Stimulated activated CD8-positive, alpha-beta memory T cell treated with anti-CD3 and anti-CD28 coated beads, Interleukin-4, amount 100 ng/mL, for 4 hours (primary cell): ENCODE measurements around the gene SUCNR1.
"Not testable (repeated sequence)": the region's sequence is repeated elsewhere in the genome, so short reads cannot be mapped to it uniquely, and the experiment has no call there.

ENCODE experiments used
- DNase-seq, 2 donors: peaks; one replicate each; pipeline ENCODE4 v3.0.0-alpha.2; 2020; ENCODE audit warnings: low read depth in 2 of 2, low spot score in 1 of 2

Gene SUCNR1

DNA sequence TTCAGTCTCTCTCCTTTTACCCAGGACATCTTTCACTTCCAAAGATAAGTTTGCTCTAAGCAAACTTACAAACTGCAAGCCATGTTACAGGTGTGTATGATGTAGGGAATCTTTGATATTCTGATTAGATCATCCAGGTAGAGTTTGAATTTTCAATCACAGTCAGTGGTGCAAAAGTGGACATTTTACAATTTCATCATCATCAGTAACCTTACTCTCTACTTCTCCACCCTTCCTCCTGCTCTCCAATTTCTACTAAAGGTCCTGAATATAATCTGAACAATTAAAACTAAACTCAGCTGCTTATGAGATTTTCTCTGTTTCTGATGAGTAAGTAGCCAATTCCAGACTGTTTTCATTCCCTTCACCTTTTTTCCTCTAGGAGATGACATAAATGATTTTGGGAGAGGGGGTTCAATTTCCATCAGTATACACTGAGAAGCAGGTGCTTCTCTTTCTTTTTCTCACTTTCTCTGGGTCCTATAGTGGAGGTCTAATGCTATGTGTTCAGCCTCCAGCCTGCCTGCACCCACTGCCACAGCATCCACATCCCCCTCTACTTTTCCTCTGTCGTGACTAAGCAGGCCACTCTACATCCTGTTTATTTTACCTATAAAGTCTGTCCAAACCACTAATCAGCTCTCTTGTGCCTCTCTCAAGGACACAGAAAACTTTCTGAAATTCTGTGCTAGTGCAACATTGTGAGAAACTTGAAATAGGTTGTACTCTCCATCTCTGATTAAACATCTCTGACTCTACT lies 27.6 kb downstream of the SUCNR1 start:
- DNase-seq: no peak

GRCh38 chr3:151901644-151902285 lies 28.3 kb downstream of the SUCNR1 start:
- no peak for DNase-seq

DNA sequence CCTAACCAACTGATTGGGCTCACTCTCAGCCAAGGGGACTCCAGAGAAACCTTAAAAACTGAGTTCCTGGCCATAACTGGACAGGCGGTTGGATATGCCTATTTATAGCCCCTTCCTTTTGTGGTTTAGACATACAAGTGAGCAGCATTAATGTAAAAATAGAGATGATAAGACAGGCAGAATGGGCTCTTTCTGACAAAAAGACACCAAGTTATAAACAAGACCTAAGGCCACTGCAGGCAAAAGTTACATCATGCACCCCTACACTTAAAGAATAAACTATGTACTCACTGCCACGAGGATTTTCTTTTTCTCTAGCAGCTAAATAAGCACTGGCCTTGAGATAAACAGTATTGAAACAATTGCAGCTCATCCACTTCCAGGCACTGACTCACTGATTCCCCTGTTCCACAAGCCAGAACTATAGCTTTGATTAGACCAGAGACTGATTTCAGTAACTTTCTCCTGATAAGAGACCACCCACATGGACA lies 30.1 kb downstream of the SUCNR1 start:
- DNase-seq: no peak

DNA sequence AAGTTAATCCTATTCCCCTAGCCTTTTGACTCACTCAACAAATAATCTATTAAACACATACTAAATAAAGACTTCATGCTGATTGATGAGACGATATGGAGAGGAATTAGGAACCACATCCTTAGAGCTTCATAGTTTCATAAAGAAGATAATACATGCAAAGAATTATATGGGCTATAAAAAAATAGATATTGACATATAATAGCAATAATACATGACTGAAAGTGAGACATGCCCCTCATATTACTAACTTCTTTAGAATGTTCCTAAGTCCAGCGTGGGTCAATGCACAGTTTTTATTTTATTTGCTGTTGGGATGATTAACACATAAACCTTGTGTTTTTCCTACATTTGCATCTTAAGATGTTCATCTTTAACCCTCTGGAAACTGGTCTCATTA lies 32.2 kb downstream of the SUCNR1 start:
- DNase-seq: no peak

GRCh38 chr3:151906751-151907150 lies 33.3 kb downstream of the SUCNR1 start:
- no peak for DNase-seq

GRCh38 chr3:151908399-151908798 lies 35.0 kb downstream of the SUCNR1 start:
- DNase-seq: no peak

DNA sequence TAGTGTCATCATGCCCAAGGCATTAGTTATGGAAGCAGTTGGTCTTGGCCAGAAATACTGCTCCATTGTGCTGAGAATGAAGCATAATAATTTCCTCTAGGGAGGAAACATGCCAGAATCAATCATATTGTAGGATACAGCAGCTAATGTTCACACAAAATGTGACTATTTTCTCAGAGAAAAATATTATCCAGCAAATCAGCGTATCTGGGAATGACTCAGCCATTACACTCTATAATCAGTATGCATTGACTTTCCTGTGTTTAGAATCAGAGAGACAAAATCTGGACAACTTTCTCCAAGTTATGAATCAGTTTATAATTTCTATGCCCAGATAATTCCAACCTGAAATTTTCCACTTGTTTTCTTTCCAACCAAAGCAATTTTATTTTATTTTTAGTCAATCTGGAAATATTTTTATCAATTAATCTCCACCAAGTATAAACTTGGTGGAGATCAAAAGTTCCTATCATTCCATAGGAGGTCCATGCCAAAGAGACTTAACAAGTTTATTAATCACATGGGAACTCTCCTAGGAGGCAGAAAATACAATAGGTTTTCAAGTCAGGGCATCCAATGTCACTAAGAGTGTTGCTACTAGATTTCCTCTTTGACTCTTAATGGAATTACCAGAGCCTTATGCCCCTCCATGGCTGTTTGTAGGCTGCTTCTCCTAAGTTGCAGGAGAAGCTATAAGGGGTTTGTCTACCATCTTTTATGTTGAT lies 36.4 kb downstream of the SUCNR1 start:
- DNase-seq: no peak

DNA sequence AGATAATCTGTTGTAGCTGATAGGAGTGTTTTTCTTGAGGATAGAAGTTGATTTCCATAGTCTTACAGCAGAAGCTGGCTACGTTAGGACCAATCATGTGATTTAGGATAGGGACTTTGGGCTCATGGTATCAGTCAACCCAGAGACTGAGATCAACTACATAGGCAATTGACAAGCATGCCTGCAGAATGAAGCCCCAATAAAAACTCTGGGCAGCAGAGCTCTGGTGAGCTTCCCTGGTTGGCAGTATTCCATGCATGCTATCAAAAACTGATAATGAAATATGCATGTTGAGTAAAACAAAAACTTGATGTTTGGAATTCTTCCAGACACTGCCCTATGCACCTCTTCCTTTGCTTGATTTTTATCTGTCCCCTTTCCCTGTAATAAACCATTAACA lies 38.0 kb downstream of the SUCNR1 start:
- DNase-seq: no peak

DNA sequence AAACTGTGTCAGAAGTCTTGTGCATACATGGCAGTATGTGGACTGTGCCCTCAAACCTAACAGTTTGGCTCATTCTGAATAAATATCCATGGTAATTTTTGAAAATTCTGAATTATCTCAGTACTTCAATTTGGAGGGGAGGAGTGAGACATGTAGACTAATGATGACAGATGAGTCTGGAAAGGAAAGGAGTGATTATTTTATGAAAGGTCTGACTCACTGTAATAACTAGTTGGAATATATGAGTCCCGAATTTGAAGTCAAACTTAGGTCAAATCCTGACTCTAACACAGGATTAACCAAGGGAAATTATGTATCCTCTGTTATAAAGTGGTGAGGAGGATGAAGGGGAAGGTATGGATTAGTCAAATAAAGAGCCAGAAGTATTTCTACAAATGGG lies 38.6 kb downstream of the SUCNR1 start:
- no peak for DNase-seq

GRCh38 chr3:151916781-151917180 lies 43.3 kb downstream of the SUCNR1 start:
- DNase-seq: no peak

DNA sequence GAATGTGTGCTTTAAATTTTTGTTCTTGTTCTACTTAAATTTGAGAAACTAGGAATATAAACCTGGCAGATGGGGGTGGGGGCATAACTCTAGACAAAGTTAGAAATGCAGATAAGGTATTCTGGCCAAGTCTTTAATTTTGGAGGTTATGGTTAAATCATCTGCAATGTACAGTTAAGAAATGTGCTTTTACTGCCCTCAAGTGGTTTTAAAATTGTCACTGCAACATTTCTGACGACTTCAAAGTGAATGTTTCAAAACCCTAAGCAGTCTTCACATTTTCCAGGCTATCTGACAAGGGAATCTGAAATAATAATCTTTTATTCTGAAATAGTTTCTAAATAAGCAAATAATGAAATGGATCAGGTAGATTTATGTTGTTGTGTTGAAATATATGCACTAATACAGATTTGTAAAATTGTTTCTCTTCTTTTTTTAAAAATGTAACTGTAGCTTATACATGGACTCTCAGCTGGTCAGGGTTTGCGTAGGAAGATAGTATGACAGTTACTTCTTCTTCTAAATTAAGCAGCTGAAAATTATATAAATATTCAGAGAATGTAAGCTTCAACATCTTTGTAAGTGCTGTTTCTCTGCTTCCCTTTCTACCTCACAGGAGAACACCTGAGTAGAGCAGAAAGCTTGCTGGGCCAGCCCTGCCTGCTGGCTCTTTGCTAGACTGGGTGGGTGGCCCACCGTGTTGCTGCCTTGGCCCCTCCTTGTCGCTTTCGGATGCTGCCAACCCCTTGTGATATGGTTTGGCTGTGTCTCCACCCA lies 45.0 kb downstream of the SUCNR1 start:
- no peak for DNase-seq

GRCh38 chr3:151919030-151919328 lies 45.5 kb downstream of the SUCNR1 start:
- DNase-seq: no peak

DNA sequence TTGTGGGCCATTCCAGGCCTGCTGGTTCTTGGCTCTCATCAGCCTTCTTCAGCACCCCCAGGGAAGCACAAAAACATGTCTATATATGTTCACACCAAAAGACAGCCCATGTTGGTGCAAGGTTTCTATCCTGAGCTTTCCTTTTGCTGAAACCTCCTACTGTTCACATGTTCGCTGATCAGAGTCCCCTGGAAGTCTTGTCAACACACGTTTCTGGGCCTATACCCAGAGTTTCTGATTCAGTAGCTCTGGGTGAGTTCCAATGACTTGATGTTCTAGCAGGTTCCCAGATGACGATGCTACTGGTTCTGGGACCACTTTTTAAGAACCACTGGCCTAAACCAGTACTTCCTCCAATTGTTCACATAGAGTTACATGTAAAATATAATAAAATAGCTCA lies 46.0 kb downstream of the SUCNR1 start:
- no peak for DNase-seq

GRCh38 chr3:151923901-151924300 lies 50.5 kb downstream of the SUCNR1 start:
- DNase-seq: no peak

GRCh38 chr3:151924753-151925152 lies 51.3 kb downstream of the SUCNR1 start:
- DNase-seq: no peak

- no peak for DNase-seq
Observed at GRCh38 chr3:151925419-151925818, 52.0 kb downstream of the SUCNR1 start.

DNA sequence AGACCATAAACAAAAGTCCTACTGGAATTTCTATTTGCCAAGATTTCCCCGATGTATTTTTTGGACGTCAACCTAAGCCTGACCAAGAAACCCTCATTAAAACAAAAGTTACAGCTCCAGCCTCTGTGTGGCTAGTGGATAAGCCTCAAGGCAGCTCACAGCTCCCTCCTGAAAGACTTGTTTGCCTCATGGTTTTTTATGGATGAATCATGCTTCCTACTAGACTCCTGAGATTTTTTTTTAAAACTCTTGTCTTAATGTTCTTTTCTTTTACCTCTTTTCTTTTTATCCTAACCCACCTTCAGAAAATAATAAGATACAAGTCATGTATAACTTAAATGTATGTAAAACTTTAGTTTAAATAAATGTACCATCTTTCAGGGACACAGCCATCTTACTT lies 52.4 kb downstream of the SUCNR1 start:
- no peak for DNase-seq

DNA sequence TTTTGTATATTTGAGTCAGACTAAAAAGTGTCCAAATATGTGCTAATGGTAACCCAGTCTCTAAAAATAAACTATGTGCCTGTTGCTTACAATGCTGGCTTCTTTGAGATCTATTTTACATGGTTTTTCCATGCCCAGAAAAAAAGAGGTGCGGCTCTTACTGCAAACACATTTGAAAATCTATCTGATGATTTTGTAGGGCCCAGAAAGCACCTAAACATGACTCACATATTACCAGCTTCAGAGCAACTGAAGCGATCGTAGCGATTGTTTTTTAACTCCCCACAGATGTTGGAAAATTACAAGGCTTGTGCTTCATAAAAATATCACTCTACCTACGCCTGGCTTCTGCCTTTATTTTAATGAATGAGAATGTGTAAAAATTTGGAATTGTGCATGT lies 53.5 kb downstream of the SUCNR1 start:
- no peak for DNase-seq

- DNase-seq: not testable (repeated sequence)
Observed at GRCh38 chr3:151927915-151928525, 54.6 kb downstream of the SUCNR1 start.

GRCh38 chr3:151931171-151931570 lies 57.7 kb downstream of the SUCNR1 start:
- DNase-seq: no peak

- no peak for DNase-seq
Observed at GRCh38 chr3:151933234-151933853, 59.9 kb downstream of the SUCNR1 start.
